Measurements from ENCODE around the gene PTPN3. TPM values are rescaled to one million over a fixed set of nuclear protein-coding genes. Genes with fewer than 3 reads are reported as not detected.
"Not testable (repeated sequence)": the region's sequence is repeated elsewhere in the genome, so short reads cannot be mapped to it uniquely, and the experiment has no call there.

Gene PTPN3
- total and polyA plus RNA-seq, 7 experiments from 2014 or later, result 0.89 TPM; not detected in 6

DNA sequence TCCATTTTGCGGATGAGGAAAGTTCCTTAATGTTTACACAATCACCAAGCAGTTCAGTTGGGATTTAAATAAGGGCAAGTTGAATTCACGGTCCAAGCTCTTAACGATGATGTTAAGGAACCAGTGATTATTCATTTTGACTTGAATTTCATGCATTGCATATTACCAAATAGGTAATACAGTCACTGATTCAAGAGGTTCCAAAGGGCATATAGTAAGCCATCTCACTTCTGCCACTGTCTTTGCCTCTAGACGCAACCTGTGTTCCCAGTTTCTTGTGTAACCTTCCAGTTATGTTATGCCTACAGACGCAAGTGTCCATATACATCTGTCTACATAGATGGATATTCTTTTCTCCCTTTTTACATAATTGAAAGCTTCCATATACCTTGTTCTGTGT lies 137.3 kb downstream of the PTPN3 start:
- Mint-ChIP-seq H3K4me1 (no peaks in the 10 kb centered on the region), H3K27ac (no peak overlapping the region), H3K36me3 (no peaks in the 10 kb centered on the region), H3K4me3 (no peak overlapping the region), H3K27me3 (peaks cover 0 to 14% (median 9%) of the 10 kb centered on the region in 5 donors), H3K9me3 (peaks cover 0 to 5% (median 0%) of the 10 kb centered on the region in 11 donors)
- Histone ChIP-seq H3K4me3 (ENCODE audit: low read length) (no peak overlapping the region), H3K27ac (ENCODE audit: low read depth, low read length) (no peak overlapping the region), H3K9me3 (ENCODE audit: control insufficient read depth in 2 of 3, low read length in 3 of 3) (no peaks in the 10 kb centered on the region), H3K4me1 (ENCODE audit: control insufficient read depth in 2 of 2, insufficient read depth in 2 of 2, low read length in 2 of 2) (no peaks in the 10 kb centered on the region), H3K27me3 (ENCODE audit: control insufficient read depth in 2 of 2, insufficient read depth in 2 of 2, low read length in 2 of 2) (no peaks in the 10 kb centered on the region), H3K36me3 (ENCODE audit: control insufficient read depth in 2 of 3, insufficient read depth in 3 of 3, low read length in 3 of 3) (no peaks in the 10 kb centered on the region)
- no peak for ATAC-seq
- intact Hi-C loops (cut with micrococcal nuclease), result no loop called here
- no peak for DNase-seq
- CTCF ChIA-PET, result no interaction called here
- POLR2A ChIA-PET, result no interaction called here

- DNase-seq; intact Hi-C loops (cut with micrococcal nuclease); H3K27me3 ChIP-seq (ENCODE audit: control insufficient read depth in 2 of 2, insufficient read depth in 2 of 2, low read length in 2 of 2); H3K9me3 ChIP-seq (ENCODE audit: control insufficient read depth in 2 of 3, low read length in 3 of 3); H3K36me3 ChIP-seq (ENCODE audit: control insufficient read depth in 2 of 3, insufficient read depth in 3 of 3, low read length in 3 of 3); POLR2A ChIA-PET; ATAC-seq; CTCF ChIA-PET; H3K27ac ChIP-seq (ENCODE audit: low read depth, low read length); H3K9me3 Mint-ChIP-seq; H3K4me1 ChIP-seq (ENCODE audit: control insufficient read depth in 2 of 2, insufficient read depth in 2 of 2, low read length in 2 of 2); H3K27ac Mint-ChIP-seq; H3K4me3 Mint-ChIP-seq; H3K4me3 ChIP-seq (ENCODE audit: low read length); H3K36me3 Mint-ChIP-seq; H3K4me1 Mint-ChIP-seq: not testable (repeated sequence)
- H3K27me3 Mint-ChIP-seq, result peaks cover 5 to 17% (median 11%) of the 10 kb centered on the region in 5 donors
These were observed 139.0 kb downstream of the PTPN3 start for GRCh38 chr9:109358968-109359603.

GRCh38 chr9:109355564-109356297 lies 142.4 kb downstream of the PTPN3 start:
- Mint-ChIP-seq H3K36me3 (no peaks in the 10 kb centered on the region), H3K4me1 (no peaks in the 10 kb centered on the region), H3K27ac (no peak overlapping the region), H3K9me3 (peaks cover 0 to 10% (median 0%) of the 10 kb centered on the region in 11 donors), H3K27me3 (peaks cover 8 to 22% (median 15%) of the 10 kb centered on the region in 5 donors), H3K4me3 (no peak overlapping the region)
- H3K4me3 ChIP-seq (ENCODE audit: low read length), result no peak overlapping the region
- H3K27ac ChIP-seq (ENCODE audit: low read depth, low read length), result no peak overlapping the region
- no peaks in the 10 kb centered on the region for H3K27me3 ChIP-seq (ENCODE audit: control insufficient read depth in 2 of 2, insufficient read depth in 2 of 2, low read length in 2 of 2)
- H3K9me3 ChIP-seq (ENCODE audit: control insufficient read depth in 2 of 3, low read length in 3 of 3), result no peaks in the 10 kb centered on the region
- DNase-seq, result no peak
- H3K36me3 ChIP-seq (ENCODE audit: control insufficient read depth in 2 of 3, insufficient read depth in 3 of 3, low read length in 3 of 3), result no peaks in the 10 kb centered on the region
- ATAC-seq, result no peak
- intact Hi-C loops (cut with micrococcal nuclease), result no loop called here
- POLR2A ChIA-PET, result no interaction called here
- CTCF ChIA-PET, result no interaction called here
- no peaks in the 10 kb centered on the region for H3K4me1 ChIP-seq (ENCODE audit: control insufficient read depth in 2 of 2, insufficient read depth in 2 of 2, low read length in 2 of 2)

GRCh38 chr9:109354190-109354589 lies 143.9 kb downstream of the PTPN3 start:
- Mint-ChIP-seq H3K27ac (no peak overlapping the region), H3K4me3 (no peak overlapping the region), H3K9me3 (peaks cover 0 to 10% (median 0%) of the 10 kb centered on the region in 11 donors), H3K36me3 (no peaks in the 10 kb centered on the region), H3K4me1 (no peaks in the 10 kb centered on the region), H3K27me3 (peaks cover 6 to 23% (median 10%) of the 10 kb centered on the region in 5 donors)
- Histone ChIP-seq H3K36me3 (ENCODE audit: control insufficient read depth in 2 of 3, insufficient read depth in 3 of 3, low read length in 3 of 3) (no peaks in the 10 kb centered on the region), H3K4me1 (ENCODE audit: control insufficient read depth in 2 of 2, insufficient read depth in 2 of 2, low read length in 2 of 2) (no peaks in the 10 kb centered on the region), H3K27me3 (ENCODE audit: control insufficient read depth in 2 of 2, insufficient read depth in 2 of 2, low read length in 2 of 2) (no peaks in the 10 kb centered on the region), H3K9me3 (ENCODE audit: control insufficient read depth in 2 of 3, low read length in 3 of 3) (no peaks in the 10 kb centered on the region), H3K27ac (ENCODE audit: low read depth, low read length) (no peak overlapping the region), H3K4me3 (ENCODE audit: low read length) (no peak overlapping the region)
- ATAC-seq, result no peak
- DNase-seq, result no peak
- ChIA-PET POLR2A (no interaction called here), CTCF (no interaction called here)
- intact Hi-C loops (cut with micrococcal nuclease), result no loop called here

DNA sequence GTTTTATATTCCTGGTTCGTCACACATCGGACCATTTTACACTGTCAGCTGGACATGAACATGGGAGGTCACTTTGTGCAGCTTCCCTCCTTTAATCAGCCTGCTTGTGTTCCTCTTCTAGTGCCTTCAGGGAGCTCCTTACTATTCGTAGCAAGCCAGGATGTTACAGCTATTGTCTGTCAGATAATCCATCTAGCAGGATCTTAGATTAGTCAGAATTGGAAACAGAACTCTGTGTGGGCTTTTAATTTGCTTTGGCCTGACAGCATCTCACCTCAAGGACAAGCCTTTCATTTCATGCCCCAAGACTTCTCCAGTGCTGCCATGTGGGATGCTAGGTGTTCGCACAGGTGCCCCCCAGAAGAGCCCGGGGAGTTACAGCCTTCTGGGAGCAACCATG lies 147.1 kb downstream of the PTPN3 start:
- ATAC-seq (no peak), DNase-seq (no peak)
- no peak overlapping the region for H3K27ac Mint-ChIP-seq
- H3K27me3 Mint-ChIP-seq, result peaks cover 5 to 23% (median 17%) of the 10 kb centered on the region in 5 donors
- H3K27ac ChIP-seq (ENCODE audit: low read depth, low read length), result no peak overlapping the region
- H3K9me3 Mint-ChIP-seq, result peaks cover 0 to 10% (median 0%) of the 10 kb centered on the region in 11 donors
- H3K4me3 ChIP-seq (ENCODE audit: low read length), result no peak overlapping the region
- H3K4me1 Mint-ChIP-seq, result no peaks in the 10 kb centered on the region
- intact Hi-C loops (cut with micrococcal nuclease), result no loop called here
- H3K9me3 ChIP-seq (ENCODE audit: control insufficient read depth in 2 of 3, low read length in 3 of 3), result no peaks in the 10 kb centered on the region
- ChIA-PET POLR2A (no interaction called here), CTCF (no interaction called here)
- H3K36me3 Mint-ChIP-seq, result no peaks in the 10 kb centered on the region
- H3K36me3 ChIP-seq (ENCODE audit: control insufficient read depth in 2 of 3, insufficient read depth in 3 of 3, low read length in 3 of 3), result no peaks in the 10 kb centered on the region
- H3K4me1 ChIP-seq (ENCODE audit: control insufficient read depth in 2 of 2, insufficient read depth in 2 of 2, low read length in 2 of 2), result no peaks in the 10 kb centered on the region
- no peaks in the 10 kb centered on the region for H3K27me3 ChIP-seq (ENCODE audit: control insufficient read depth in 2 of 2, insufficient read depth in 2 of 2, low read length in 2 of 2)
- no peak overlapping the region for H3K4me3 Mint-ChIP-seq

DNA sequence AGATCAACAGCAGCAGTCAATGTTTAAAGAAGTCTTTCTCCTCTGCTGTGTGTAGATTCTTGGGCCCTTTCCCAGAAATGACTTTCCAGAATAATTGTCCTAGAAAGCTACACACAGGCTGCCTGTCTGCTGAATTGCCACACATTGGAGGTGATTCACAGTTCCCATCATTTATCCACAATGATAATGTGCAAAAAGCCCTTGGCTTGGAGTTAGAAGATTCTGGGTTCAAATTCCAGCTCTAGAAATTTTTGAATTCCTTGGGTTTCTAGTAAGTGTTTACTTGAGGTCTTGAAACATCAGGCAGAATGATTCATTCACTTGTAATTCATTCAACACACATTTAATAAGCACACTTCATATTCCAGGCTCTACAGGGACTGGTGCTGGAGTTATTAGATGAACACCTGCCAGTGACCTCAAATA lies 148.7 kb downstream of the PTPN3 start:
- H3K9me3 ChIP-seq (ENCODE audit: control insufficient read depth in 2 of 3, low read length in 3 of 3), result no peaks in the 10 kb centered on the region
- POLR2A ChIA-PET, result no interaction called here
- DNase-seq (no peak), ATAC-seq (no peak)
- no peaks in the 10 kb centered on the region for H3K36me3 ChIP-seq (ENCODE audit: control insufficient read depth in 2 of 3, insufficient read depth in 3 of 3, low read length in 3 of 3)
- Mint-ChIP-seq H3K27ac (no peak overlapping the region), H3K4me1 (no peaks in the 10 kb centered on the region), H3K27me3 (peaks cover 4 to 13% (median 12%) of the 10 kb centered on the region in 5 donors), H3K4me3 (no peak overlapping the region), H3K9me3 (peaks cover 0 to 5% (median 0%) of the 10 kb centered on the region in 11 donors), H3K36me3 (no peaks in the 10 kb centered on the region)
- intact Hi-C loops (cut with micrococcal nuclease), result no loop called here
- H3K27ac ChIP-seq (ENCODE audit: low read depth, low read length), result no peak overlapping the region
- H3K4me3 ChIP-seq (ENCODE audit: low read length), result no peak overlapping the region
- no peaks in the 10 kb centered on the region for H3K27me3 ChIP-seq (ENCODE audit: control insufficient read depth in 2 of 2, insufficient read depth in 2 of 2, low read length in 2 of 2)
- CTCF ChIA-PET, result no interaction called here
- no peaks in the 10 kb centered on the region for H3K4me1 ChIP-seq (ENCODE audit: control insufficient read depth in 2 of 2, insufficient read depth in 2 of 2, low read length in 2 of 2)

GRCh38 chr9:109346904-109347303 lies 151.2 kb downstream of the PTPN3 start:
- CTCF ChIA-PET, result interaction anchor here (0.6 kb wide), 1 partner anchor 1232 kb away, joined by 3 read pairs; no protein-coding TSS in a partner anchor
- Histone ChIP-seq H3K27me3 (ENCODE audit: control insufficient read depth in 2 of 2, insufficient read depth in 2 of 2, low read length in 2 of 2) (no peaks in the 10 kb centered on the region), H3K36me3 (ENCODE audit: control insufficient read depth in 2 of 3, insufficient read depth in 3 of 3, low read length in 3 of 3) (no peaks in the 10 kb centered on the region), H3K4me3 (ENCODE audit: low read length) (no peak overlapping the region), H3K4me1 (ENCODE audit: control insufficient read depth in 2 of 2, insufficient read depth in 2 of 2, low read length in 2 of 2) (no peaks in the 10 kb centered on the region), H3K27ac (ENCODE audit: low read depth, low read length) (no peak overlapping the region), H3K9me3 (ENCODE audit: control insufficient read depth in 2 of 3, low read length in 3 of 3) (no peaks in the 10 kb centered on the region)
- no peak overlapping the region for H3K4me3 Mint-ChIP-seq
- no peak overlapping the region for H3K27ac Mint-ChIP-seq
- no peaks in the 10 kb centered on the region for H3K4me1 Mint-ChIP-seq
- no peak for ATAC-seq
- H3K27me3 Mint-ChIP-seq, result peaks cover 0 to 17% (median 9%) of the 10 kb centered on the region in 5 donors
- peaks cover 0 to 2% (median 0%) of the 10 kb centered on the region in 11 donors for H3K9me3 Mint-ChIP-seq
- intact Hi-C loops (cut with micrococcal nuclease), result no loop called here
- no peaks in the 10 kb centered on the region for H3K36me3 Mint-ChIP-seq
- POLR2A ChIA-PET, result no interaction called here
- no peak for DNase-seq

All from naive thymus-derived CD4-positive, alpha-beta T cell (primary cell).